ENCODE results near the gene HDLBP.

The HDLBP gene

DNA sequence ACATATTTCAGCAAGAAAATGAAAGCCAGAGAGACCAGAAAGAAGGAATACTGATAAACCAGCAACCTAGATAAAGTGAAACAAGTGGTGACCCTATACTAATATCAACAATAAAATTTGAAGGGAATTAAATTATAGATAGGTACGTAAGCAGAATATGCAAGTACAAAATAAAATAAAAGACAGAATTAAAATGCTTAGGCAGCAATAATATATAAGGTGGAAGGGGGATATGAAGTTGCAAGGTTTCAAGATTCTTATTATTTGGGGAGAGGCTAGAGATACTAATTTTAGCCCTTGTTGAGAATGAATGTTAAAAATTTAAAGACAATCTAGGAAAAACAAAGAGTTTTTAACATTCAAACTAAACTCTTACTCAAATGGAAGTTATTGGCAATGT is 39.6 kb downstream of the HDLBP start:
- DNase-seq (ENCODE audit: low spot score), result no peak
- no peaks in the 10 kb centered on the region for H3K9me3 ChIP-seq (ENCODE audit: severe bottlenecking)
- no peak overlapping the region for H3K4me3 ChIP-seq (ENCODE audit: severe bottlenecking)
- H3K4me1 ChIP-seq (ENCODE audit: insufficient read depth, poor library complexity, severe bottlenecking), result peaks cover 8% of the 10 kb centered on the region
- TF ChIP-seq, protein P1, sequence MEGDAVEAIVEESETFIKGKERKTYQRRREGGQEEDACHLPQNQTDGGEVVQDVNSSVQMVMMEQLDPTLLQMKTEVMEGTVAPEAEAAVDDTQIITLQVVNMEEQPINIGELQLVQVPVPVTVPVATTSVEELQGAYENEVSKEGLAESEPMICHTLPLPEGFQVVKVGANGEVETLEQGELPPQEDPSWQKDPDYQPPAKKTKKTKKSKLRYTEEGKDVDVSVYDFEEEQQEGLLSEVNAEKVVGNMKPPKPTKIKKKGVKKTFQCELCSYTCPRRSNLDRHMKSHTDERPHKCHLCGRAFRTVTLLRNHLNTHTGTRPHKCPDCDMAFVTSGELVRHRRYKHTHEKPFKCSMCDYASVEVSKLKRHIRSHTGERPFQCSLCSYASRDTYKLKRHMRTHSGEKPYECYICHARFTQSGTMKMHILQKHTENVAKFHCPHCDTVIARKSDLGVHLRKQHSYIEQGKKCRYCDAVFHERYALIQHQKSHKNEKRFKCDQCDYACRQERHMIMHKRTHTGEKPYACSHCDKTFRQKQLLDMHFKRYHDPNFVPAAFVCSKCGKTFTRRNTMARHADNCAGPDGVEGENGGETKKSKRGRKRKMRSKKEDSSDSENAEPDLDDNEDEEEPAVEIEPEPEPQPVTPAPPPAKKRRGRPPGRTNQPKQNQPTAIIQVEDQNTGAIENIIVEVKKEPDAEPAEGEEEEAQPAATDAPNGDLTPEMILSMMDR (IDR thresholded peaks at IDR 0.05; ENCODE audit: poor library complexity, severe bottlenecking), result no peak
- H3K27me3 ChIP-seq (ENCODE audit: insufficient read depth, poor library complexity, severe bottlenecking), result no peaks in the 10 kb centered on the region
- H3K36me3 ChIP-seq (ENCODE audit: low read depth), result peaks cover 16% of the 10 kb centered on the region
- no peak for ATAC-seq (ENCODE audit: low read depth)
- H3K27ac ChIP-seq (ENCODE audit: poor library complexity, severe bottlenecking), result no peak overlapping the region

DNA sequence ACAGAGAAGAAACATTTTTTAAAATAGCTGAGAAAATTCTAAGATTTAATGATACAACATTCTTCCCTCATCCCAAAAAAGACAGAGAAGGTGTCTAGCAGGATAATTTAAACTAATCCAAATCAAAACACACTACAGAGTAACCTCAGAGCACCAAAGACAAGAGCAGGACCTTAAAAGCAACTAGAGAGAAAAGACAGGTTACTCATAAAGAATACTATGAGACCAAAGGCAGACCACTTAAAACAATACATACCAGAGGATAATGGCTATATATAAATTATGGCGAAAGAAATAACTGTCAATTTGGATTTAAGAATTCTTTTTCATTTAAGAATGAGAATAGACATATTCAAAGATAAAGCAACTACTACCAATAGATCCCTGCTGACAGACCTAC is 40.0 kb downstream of the HDLBP start:
- DNase-seq (ENCODE audit: low spot score) (no peak), ATAC-seq (ENCODE audit: low read depth) (no peak)
- Histone ChIP-seq H3K4me3 (ENCODE audit: severe bottlenecking) (no peak overlapping the region), H3K36me3 (ENCODE audit: low read depth) (peaks cover 15% of the 10 kb centered on the region), H3K9me3 (ENCODE audit: severe bottlenecking) (no peaks in the 10 kb centered on the region), H3K4me1 (ENCODE audit: insufficient read depth, poor library complexity, severe bottlenecking) (peaks cover 8% of the 10 kb centered on the region), H3K27me3 (ENCODE audit: insufficient read depth, poor library complexity, severe bottlenecking) (no peaks in the 10 kb centered on the region), H3K27ac (ENCODE audit: poor library complexity, severe bottlenecking) (no peak overlapping the region)
- TF ChIP-seq, protein P1 (IDR thresholded peaks at IDR 0.05; ENCODE audit: poor library complexity, severe bottlenecking), result no peak

DNA sequence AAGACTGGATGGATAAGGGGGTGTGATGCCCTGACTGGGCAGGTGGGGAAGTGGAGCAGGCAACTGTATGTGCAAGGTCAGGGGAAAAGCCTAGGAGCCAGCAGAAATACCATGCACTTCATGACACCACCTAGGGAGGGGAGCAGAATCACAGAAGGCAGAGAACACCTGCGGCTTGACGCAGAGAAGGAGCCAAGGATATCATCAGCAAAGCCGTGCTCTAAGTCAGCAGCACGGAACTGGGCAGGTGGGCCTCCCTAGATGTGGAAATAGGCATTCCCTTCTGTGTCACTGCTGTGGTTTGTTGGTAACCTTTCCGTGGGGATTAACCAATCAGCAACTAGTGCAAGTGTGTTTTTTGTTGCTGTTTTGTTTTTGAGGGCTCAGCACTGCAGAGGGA is 41.3 kb downstream of the HDLBP start:
- TF ChIP-seq, protein P1 (IDR thresholded peaks at IDR 0.05; ENCODE audit: poor library complexity, severe bottlenecking), result no peak

DNA sequence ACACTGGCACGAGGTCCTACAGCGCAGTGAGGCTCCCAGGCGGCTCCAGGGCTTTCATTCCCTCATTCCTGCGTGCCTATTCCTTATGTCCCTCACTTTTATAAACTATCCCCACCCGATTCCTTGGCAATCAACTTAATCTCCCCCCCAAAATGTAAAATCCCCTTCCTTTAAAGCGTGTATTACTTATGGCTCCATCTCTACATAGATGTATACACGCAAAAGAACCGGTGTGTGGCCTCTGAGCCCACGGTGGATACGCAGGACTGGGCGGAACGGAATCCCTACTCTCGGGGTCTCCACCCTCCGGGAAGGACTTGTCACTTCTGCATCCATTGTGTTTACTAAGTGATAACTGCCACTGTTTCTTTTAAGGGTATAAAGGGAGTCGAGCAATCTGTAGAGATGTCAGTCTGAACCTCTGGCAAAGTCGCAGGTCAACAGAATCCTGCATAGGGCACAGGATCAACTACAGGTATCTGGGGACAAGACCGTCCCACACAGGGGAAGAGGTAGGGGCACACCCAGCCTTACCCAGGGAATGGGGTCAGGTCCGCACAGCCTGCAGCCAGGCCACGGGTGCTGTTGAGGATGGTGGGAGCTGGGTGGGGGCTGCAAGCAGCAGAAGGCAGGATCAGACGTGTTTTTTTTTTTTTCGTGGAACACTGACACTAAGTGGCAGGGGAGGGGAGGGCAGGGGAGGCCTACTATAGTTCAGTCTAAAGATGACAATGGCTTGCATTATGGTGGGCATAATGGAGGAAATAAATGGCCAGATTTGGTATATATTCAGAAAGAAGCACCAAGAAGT is 42.1 kb downstream of the HDLBP start:
- TF ChIP-seq, protein P1 (IDR thresholded peaks at IDR 0.05; ENCODE audit: poor library complexity, severe bottlenecking), result no peak
- peak overlapping the region; percentile 98 for H3K4me3 ChIP-seq (ENCODE audit: severe bottlenecking)
- ATAC-seq (ENCODE audit: low read depth) (peak; percentile 13; the same call in 1 of the 3 replicates), DNase-seq (ENCODE audit: low spot score) (no peak)
- peaks cover 8% of the 10 kb centered on the region for H3K4me1 ChIP-seq (ENCODE audit: insufficient read depth, poor library complexity, severe bottlenecking)
- no peaks in the 10 kb centered on the region for H3K9me3 ChIP-seq (ENCODE audit: severe bottlenecking)
- peaks cover 26% of the 10 kb centered on the region for H3K36me3 ChIP-seq (ENCODE audit: low read depth)
- no peaks in the 10 kb centered on the region for H3K27me3 ChIP-seq (ENCODE audit: insufficient read depth, poor library complexity, severe bottlenecking)
- H3K27ac ChIP-seq (ENCODE audit: poor library complexity, severe bottlenecking), result peak overlapping the region; percentile 77

More for the DNA sequence above, 41.3 kb downstream of the HDLBP start:
- DNase-seq (ENCODE audit: low spot score), result no peak
- Histone ChIP-seq H3K27me3 (ENCODE audit: insufficient read depth, poor library complexity, severe bottlenecking) (no peaks in the 10 kb centered on the region), H3K27ac (ENCODE audit: poor library complexity, severe bottlenecking) (peak overlapping the region; percentile 77), H3K4me1 (ENCODE audit: insufficient read depth, poor library complexity, severe bottlenecking) (peaks cover 8% of the 10 kb centered on the region), H3K36me3 (ENCODE audit: low read depth) (peaks cover 19% of the 10 kb centered on the region), H3K4me3 (ENCODE audit: severe bottlenecking) (no peak overlapping the region), H3K9me3 (ENCODE audit: severe bottlenecking) (no peaks in the 10 kb centered on the region)
- ATAC-seq (ENCODE audit: low read depth), result peak; percentile 10; the same call in 1 of the 3 replicates

Data from RWPE2 (cell line).